HG02642 (cell line): ENCODE results near the gene AQR.
"Not testable (repeated sequence)": the region's sequence is repeated elsewhere in the genome, so short reads cannot be mapped to it uniquely, and the experiment has no call there.

Experiments used
- ATAC-seq: cut with Tn5 transposase; IDR thresholded peaks from one replicate; pipeline ENCODE4 v1.9.1; 2021; ENCODE audit warnings: mild to moderate bottlenecking; ENCODE audit not compliant: unreplicated experiment, poor library complexity

Gene AQR

GRCh38 chr15:34964277-34964676 is 5.3 kb downstream of the AQR start:
- ATAC-seq, result no peak

GRCh38 chr15:34953851-34954250 is 15.7 kb downstream of the AQR start:
- no peak for ATAC-seq

GRCh38 chr15:34952481-34952880 is 17.1 kb downstream of the AQR start:
- no peak for ATAC-seq

- ATAC-seq, result no peak
Measured at GRCh38 chr15:34951993-34952392, 17.5 kb downstream of the AQR start.

GRCh38 chr15:34944936-34945335 is 24.6 kb downstream of the AQR start:
- no peak for ATAC-seq

GRCh38 chr15:34943711-34944110 is 25.8 kb downstream of the AQR start:
- no peak for ATAC-seq

GRCh38 chr15:34943264-34943663 is 26.3 kb downstream of the AQR start:
- not testable (repeated sequence) for ATAC-seq

- no peak for ATAC-seq
Measured at GRCh38 chr15:34942363-34942762, 27.2 kb downstream of the AQR start.

- ATAC-seq, result no peak
Measured at GRCh38 chr15:34941831-34942230, 27.7 kb downstream of the AQR start.

- no peak for ATAC-seq
Measured at GRCh38 chr15:34941185-34941698, 28.3 kb downstream of the AQR start.

GRCh38 chr15:34933432-34933975 is 36.0 kb downstream of the AQR start:
- ATAC-seq, result no peak

- not testable (repeated sequence) for ATAC-seq
Measured at GRCh38 chr15:34928349-34928748, 41.2 kb downstream of the AQR start.

GRCh38 chr15:34927726-34928125 is 41.8 kb downstream of the AQR start:
- ATAC-seq, result no peak

GRCh38 chr15:34914317-34914716 is 55.2 kb downstream of the AQR start:
- no peak for ATAC-seq

- no peak for ATAC-seq
Measured at GRCh38 chr15:34905047-34905446, 64.5 kb downstream of the AQR start.

GRCh38 chr15:34904527-34904926 is 65.0 kb downstream of the AQR start:
- no peak for ATAC-seq

- no peak for ATAC-seq
Measured at GRCh38 chr15:34900748-34901147, 68.8 kb downstream of the AQR start.

- no peak for ATAC-seq
Measured at GRCh38 chr15:34896183-34896582, 73.4 kb downstream of the AQR start.

GRCh38 chr15:34893967-34894366 is 75.6 kb downstream of the AQR start:
- no peak for ATAC-seq

- no peak for ATAC-seq
Measured at GRCh38 chr15:34892963-34893591, 76.5 kb downstream of the AQR start.

- no peak for ATAC-seq
Measured at GRCh38 chr15:34890424-34890823, 79.1 kb downstream of the AQR start.

GRCh38 chr15:34889476-34889875 is 80.1 kb downstream of the AQR start:
- no peak for ATAC-seq
